ENCODE data around the gene KIAA1671.

DNA sequence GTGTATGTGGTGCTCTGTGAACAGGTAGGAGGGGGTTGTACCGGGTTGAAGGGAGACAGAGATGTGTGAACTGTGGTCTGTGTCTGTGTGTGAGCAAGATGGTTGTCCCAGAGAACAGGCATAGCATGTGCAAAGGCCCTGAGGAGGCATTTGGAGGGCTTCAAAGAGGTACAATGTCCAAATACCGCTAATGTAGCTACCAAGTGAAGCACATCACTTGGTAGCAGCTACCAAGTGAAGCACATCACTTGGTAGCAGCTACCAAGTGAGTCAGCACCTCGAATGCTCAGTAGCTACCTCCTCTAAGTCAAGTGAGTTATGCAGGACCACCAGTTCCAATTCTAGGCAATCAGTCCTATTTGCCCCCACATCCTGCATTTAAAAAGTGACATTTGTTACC, 72.4 kb downstream of the KIAA1671 start:
- TF ChIP-seq, protein P1, sequence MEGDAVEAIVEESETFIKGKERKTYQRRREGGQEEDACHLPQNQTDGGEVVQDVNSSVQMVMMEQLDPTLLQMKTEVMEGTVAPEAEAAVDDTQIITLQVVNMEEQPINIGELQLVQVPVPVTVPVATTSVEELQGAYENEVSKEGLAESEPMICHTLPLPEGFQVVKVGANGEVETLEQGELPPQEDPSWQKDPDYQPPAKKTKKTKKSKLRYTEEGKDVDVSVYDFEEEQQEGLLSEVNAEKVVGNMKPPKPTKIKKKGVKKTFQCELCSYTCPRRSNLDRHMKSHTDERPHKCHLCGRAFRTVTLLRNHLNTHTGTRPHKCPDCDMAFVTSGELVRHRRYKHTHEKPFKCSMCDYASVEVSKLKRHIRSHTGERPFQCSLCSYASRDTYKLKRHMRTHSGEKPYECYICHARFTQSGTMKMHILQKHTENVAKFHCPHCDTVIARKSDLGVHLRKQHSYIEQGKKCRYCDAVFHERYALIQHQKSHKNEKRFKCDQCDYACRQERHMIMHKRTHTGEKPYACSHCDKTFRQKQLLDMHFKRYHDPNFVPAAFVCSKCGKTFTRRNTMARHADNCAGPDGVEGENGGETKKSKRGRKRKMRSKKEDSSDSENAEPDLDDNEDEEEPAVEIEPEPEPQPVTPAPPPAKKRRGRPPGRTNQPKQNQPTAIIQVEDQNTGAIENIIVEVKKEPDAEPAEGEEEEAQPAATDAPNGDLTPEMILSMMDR (IDR thresholded peaks at IDR 0.05): no peak
- TF ChIP-seq EZH2phosphoT487 (IDR thresholded peaks at IDR 0.05): no peak
